Peyer's patch (tissue), 4 donors: ENCODE results near the gene FHIP2A. TPM values are rescaled to one million over a fixed set of nuclear protein-coding genes. Genes with fewer than 3 reads are reported as not detected.
"Not testable (repeated sequence)": the region's sequence is repeated elsewhere in the genome, so short reads cannot be mapped to it uniquely, and the experiment has no call there.

ENCODE experiments used
- DNase-seq, 3 donors: peaks; one replicate each; pipeline ENCODE4 v3.0.0-alpha.2; 2017 to 2019
- H3K27ac ChIP-seq, 4 donors: fragments of 200-600 bp; sonication (generic); one replicate each; pipeline ENCODE4 v1.5.1; 2016 to 2019
- H3K27me3 ChIP-seq, 2 donors: fragments of 200-600 bp; sonication (generic); one replicate each; pipeline ENCODE4 v1.5.1; 2019
- H3K36me3 ChIP-seq, 3 donors: fragments of 200-600 bp; sonication (generic); one replicate each; pipeline ENCODE4 v1.5.1; 2016 to 2019
- H3K4me1 ChIP-seq, 4 donors: fragments of 200-600 bp; sonication (generic); one replicate each; pipeline ENCODE4 v1.5.1; 2016 to 2019
- H3K4me3 ChIP-seq, 4 donors: fragments of 200-600 bp; sonication (generic); 1 replicate in 3 of 4; 2 replicates in 1 of 4; pipeline ENCODE4 v1.5.1; 2016 to 2019; ENCODE audit warnings: mild to moderate bottlenecking in 1 of 4
- H3K9me3 ChIP-seq, 4 donors: fragments of 200-600 bp; sonication (generic); one replicate each; pipeline ENCODE4 v1.5.1; 2016 to 2019; ENCODE audit warnings: mild to moderate bottlenecking in 1 of 4
- CTCF ChIP-seq, 6 experiments: fragments of 450-650 bp in 4 of 6; fragments of 200-600 bp in 2 of 6; sonication (generic) in 1 of 6; IDR thresholded peaks; one replicate each; pipeline ENCODE4 v1.5.1; 2017 to 2019; ENCODE audit warnings: antibody characterized with exemption in 6 of 6, mild to moderate bottlenecking in 3 of 6, moderate library complexity in 1 of 6
- POLR2A ChIP-seq, 2 donors: fragments of 450-650 bp; IDR thresholded peaks; one replicate each; pipeline ENCODE4 v1.5.1; 2017; ENCODE audit warnings: antibody characterized with exemption in 2 of 2, mild to moderate bottlenecking in 2 of 2, moderate library complexity in 2 of 2
- total RNA-seq, 4 donors: library from RNA; depleted of rRNA; stranded (reverse); fragments of >200 nt; gene quantifications; one replicate each; pipeline ENCODE4 v1.1.0, GENCODE V29; 2016

FHIP2A gene
- total RNA-seq, 4 donors from 2014 or later, result 21.9 to 30.2 (median 26.8) TPM

- DNase-seq, result no peak
- Histone ChIP-seq H3K36me3 (peaks cover 0 to 36% (median 0%) of the 10 kb centered on the region in 3 donors), H3K4me1 (peaks cover 0 to 5% (median 2%) of the 10 kb centered on the region in 4 donors), H3K27me3 (no peaks in the 10 kb centered on the region), H3K27ac (no peak overlapping the region), H3K9me3 (no peaks in the 10 kb centered on the region), H3K4me3 (no peak overlapping the region)
- TF ChIP-seq POLR2A (IDR thresholded peaks at IDR 0.05) (no peak), CTCF (IDR thresholded peaks at IDR 0.05) (no peak)
Measured at GRCh38 chr10:114831186-114831867, 9.7 kb downstream of the FHIP2A start.

DNA sequence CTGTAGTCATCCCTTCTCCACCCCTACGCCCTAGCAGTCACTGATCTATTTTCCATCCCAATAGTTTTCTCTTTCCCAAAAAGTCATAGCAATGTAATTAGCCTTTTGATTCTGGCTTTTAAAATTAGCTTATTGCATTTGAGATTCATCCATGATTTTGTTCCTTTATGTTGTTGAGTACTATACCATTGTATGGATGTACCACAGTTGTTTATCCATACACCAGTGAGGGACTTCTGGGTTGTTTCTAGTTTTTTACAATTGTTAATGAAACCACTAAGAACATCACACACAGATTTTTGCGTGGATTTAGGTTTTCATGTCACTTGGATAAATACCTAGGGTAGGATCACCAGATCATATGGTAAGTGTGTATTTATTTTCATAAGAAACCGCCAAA is 16.1 kb downstream of the FHIP2A start:
- Histone ChIP-seq H3K27ac (no peak overlapping the region), H3K27me3 (no peaks in the 10 kb centered on the region), H3K36me3 (peaks cover 0 to 75% (median 0%) of the 10 kb centered on the region in 3 donors), H3K9me3 (no peaks in the 10 kb centered on the region), H3K4me3 (no peak overlapping the region), H3K4me1 (no peaks in the 10 kb centered on the region)
- TF ChIP-seq CTCF (IDR thresholded peaks at IDR 0.05) (no peak), POLR2A (IDR thresholded peaks at IDR 0.05) (no peak)
- DNase-seq, result no peak

- TF ChIP-seq POLR2A (IDR thresholded peaks at IDR 0.05), result no peak
- no peak for TF ChIP-seq CTCF (IDR thresholded peaks at IDR 0.05)
- no peak overlapping the region for H3K27ac ChIP-seq
- peaks cover 0 to 74% (median 6%) of the 10 kb centered on the region in 3 donors for H3K36me3 ChIP-seq
- no peaks in the 10 kb centered on the region for H3K4me1 ChIP-seq
- H3K9me3 ChIP-seq, result no peaks in the 10 kb centered on the region
- H3K4me3 ChIP-seq, result no peak overlapping the region
- no peaks in the 10 kb centered on the region for H3K27me3 ChIP-seq
- DNase-seq, result no peak
Measured at GRCh38 chr10:114839901-114840300, 18.3 kb downstream of the FHIP2A start.

- no peak for DNase-seq
- no peaks in the 10 kb centered on the region for H3K4me1 ChIP-seq
- no peak overlapping the region for H3K4me3 ChIP-seq
- H3K36me3 ChIP-seq, result peaks cover 0 to 81% (median 6%) of the 10 kb centered on the region in 3 donors
- no peak overlapping the region for H3K27ac ChIP-seq
- no peaks in the 10 kb centered on the region for H3K9me3 ChIP-seq
- no peak for TF ChIP-seq CTCF (IDR thresholded peaks at IDR 0.05)
- no peak for TF ChIP-seq POLR2A (IDR thresholded peaks at IDR 0.05)
- no peaks in the 10 kb centered on the region for H3K27me3 ChIP-seq
Measured at GRCh38 chr10:114845978-114846693, 24.6 kb downstream of the FHIP2A start.

DNA sequence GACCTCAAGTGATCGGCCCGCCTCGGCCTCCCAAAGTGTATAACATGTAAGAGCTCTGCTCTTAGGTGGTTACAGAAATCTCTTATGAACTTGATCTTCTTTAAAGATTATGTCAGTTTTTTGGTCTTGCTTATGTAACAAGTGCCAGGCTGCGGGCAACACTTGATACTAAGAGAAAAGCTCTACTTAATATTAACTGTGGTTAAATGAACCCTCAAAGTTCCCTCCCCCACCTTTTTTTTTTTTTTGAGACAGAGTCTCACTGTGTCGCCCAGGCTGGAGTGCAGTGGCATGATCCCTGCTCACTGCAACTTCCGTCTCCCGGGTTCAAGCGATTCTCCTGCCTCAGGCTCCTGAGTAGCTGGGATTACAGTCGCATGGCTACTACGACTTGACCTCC is 25.9 kb downstream of the FHIP2A start:
- H3K27ac ChIP-seq, H3K9me3 ChIP-seq, H3K4me3 ChIP-seq, H3K27me3 ChIP-seq, DNase-seq, H3K4me1 ChIP-seq: not testable (repeated sequence)
- H3K36me3 ChIP-seq, result peaks cover 0 to 89% (median 6%) of the 10 kb centered on the region in 3 donors

GRCh38 chr10:114849674-114850073 is 28.1 kb downstream of the FHIP2A start:
- TF ChIP-seq POLR2A (IDR thresholded peaks at IDR 0.05) (no peak), CTCF (IDR thresholded peaks at IDR 0.05) (no peak)
- no peaks in the 10 kb centered on the region for H3K4me1 ChIP-seq
- DNase-seq, result no peak
- H3K9me3 ChIP-seq, result no peaks in the 10 kb centered on the region
- peaks cover 0 to 77% (median 0%) of the 10 kb centered on the region in 3 donors for H3K36me3 ChIP-seq
- no peak overlapping the region for H3K27ac ChIP-seq
- H3K4me3 ChIP-seq, result no peak overlapping the region
- H3K27me3 ChIP-seq, result no peaks in the 10 kb centered on the region
